Transverse colon (tissue), 4 donors: ENCODE data around the gene PDE4D. TPM values are rescaled to one million over a fixed set of nuclear protein-coding genes. Genes with fewer than 3 reads are reported as not detected.

Experiments used
- DNase-seq: peaks from one replicate; pipeline ENCODE4 v3.0.0-alpha.2; 2019
- H3K27ac ChIP-seq, 4 donors: fragments of 200-600 bp; sonication (generic); 2 replicates each; pipeline ENCODE4 v1.5.1; 2016 to 2018; ENCODE audit warnings: inconsistent platforms in 4 of 4
- H3K27me3 ChIP-seq: fragments of 200-600 bp; sonication (generic); 2 replicates; pipeline ENCODE4 v1.5.1; 2017; ENCODE audit warnings: inconsistent platforms
- H3K36me3 ChIP-seq, 4 donors: fragments of 200-600 bp; sonication (generic); 2 replicates each; pipeline ENCODE4 v1.5.1; 2017 to 2019; ENCODE audit warnings: inconsistent platforms in 4 of 4
- H3K4me1 ChIP-seq, 4 donors: fragments of 200-600 bp; sonication (generic); 2 replicates each; pipeline ENCODE4 v1.5.1; 2017 to 2020; ENCODE audit warnings: inconsistent platforms in 4 of 4
- H3K4me3 ChIP-seq, 4 donors: fragments of 200-600 bp; sonication (generic); 1 replicate in 1 of 4; 2 replicates in 3 of 4; pipeline versions ENCODE4 v1.5.1 to v1.6.1; 2017 to 2019; ENCODE audit warnings: inconsistent platforms in 4 of 4
- H3K9me3 ChIP-seq, 2 donors: fragments of 200-600 bp; sonication (generic); 2 replicates each; pipeline ENCODE4 v1.5.1; 2017 to 2019; ENCODE audit warnings: inconsistent platforms in 2 of 2
- EP300 ChIP-seq: sonication (generic); formaldehyde crosslinking; IDR thresholded peaks from one replicate; pipeline ENCODE4 v1.6.1; 2017; ENCODE audit warnings: antibody characterized with exemption, low read depth
- POLR2A ChIP-seq: fragments of 450-650 bp; IDR thresholded peaks from one replicate; pipeline ENCODE4 v1.6.1; 2016; ENCODE audit warnings: antibody characterized with exemption, mild to moderate bottlenecking, moderate library complexity
- POLR2AphosphoS5 ChIP-seq, 3 donors: sonication (generic); formaldehyde crosslinking; IDR thresholded peaks; one replicate each; pipeline ENCODE4 v1.6.1; 2016; ENCODE audit warnings: antibody characterized with exemption in 3 of 3
- WGBS, 2 donors: methylation state at CpG; one replicate each; pipeline ENCODE4 v1.1.5; 2018; ENCODE audit warnings: low coverage in 1 of 2; 5-methylcytosine and 5-hydroxymethylcytosine counted together
- in situ Hi-C, 4 donors: fragments of 200-750 bp; cut with MboI; loops; one replicate each; pipeline versions ENCODE4 v1.15.0 to v1.15.1; 2017; ENCODE audit warnings: low sequenced_read_pairs in 3 of 4, low pct_ligation_motif_present in 1 of 4, low pct_unique_long_range_greater_than_20kb in 1 of 4
- intact Hi-C: fragments of 100-400 bp; cut with DNase I; formaldehyde crosslinking; loops from one replicate; pipeline ENCODE4 v1.15.1; 2023; ENCODE audit warnings: low total_unique reads
- total RNA-seq, 4 donors: library from RNA; depleted of rRNA; stranded (reverse); fragments of >200 nt; gene quantifications; one replicate each; pipeline ENCODE4 v1.1.0, GENCODE V29; 2016
- TF ChIP-seq, protein P1 (sequence below), 5 experiments: fragments of 200-600 bp in 3 of 5; fragments of 450-650 bp in 2 of 5; sonication (generic) in 3 of 5; IDR thresholded peaks; 1 replicate in 2 of 5; 2 replicates in 3 of 5; pipeline ENCODE4 v1.5.1; 2016 to 2017; ENCODE audit warnings: antibody characterized with exemption in 5 of 5, inconsistent platforms in 3 of 5, mild to moderate bottlenecking in 2 of 5, moderate library complexity in 1 of 5

PDE4D gene
- total RNA-seq, 4 donors from 2014 or later, result 47.0 to 302 (median 73.6) TPM

GRCh38 chr5:58988938-58989337 is 904.6 kb downstream of the PDE4D start:
- no peak overlapping the region for H3K4me3 ChIP-seq
- WGBS, 2 donors, result 92 to 100% methylated on average over 2 of the region's 2 CpGs

DNA sequence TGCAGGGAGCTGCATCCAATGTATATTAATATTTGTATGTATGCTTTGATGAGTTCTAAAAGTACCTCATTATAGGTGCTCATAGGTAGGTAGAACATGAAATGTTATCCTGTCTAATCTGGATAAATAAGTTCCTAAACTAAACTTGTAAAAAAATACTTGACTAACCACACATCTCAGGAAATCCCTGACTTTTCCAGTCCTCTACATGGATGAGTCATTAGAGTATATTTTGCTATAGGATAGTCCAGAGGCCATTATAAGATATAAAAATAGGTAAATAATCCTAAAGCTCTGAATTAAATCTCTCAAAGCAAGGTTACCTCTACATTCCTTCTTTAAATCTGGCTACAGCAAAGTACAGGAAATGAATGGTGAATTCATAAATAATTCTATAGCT is 906.3 kb downstream of the PDE4D start:
- Histone ChIP-seq H3K4me3 (no peak overlapping the region), H3K27me3 (no peaks in the 10 kb centered on the region), H3K36me3 (peaks cover 0 to 15% (median 2%) of the 10 kb centered on the region in 4 donors), H3K4me1 (no peaks in the 10 kb centered on the region), H3K27ac (no peak overlapping the region), H3K9me3 (no peaks in the 10 kb centered on the region)
- TF ChIP-seq EP300, result no peak
- no peak for DNase-seq
- in situ Hi-C loops, result no loop called here
- intact Hi-C loops, result no loop called here

More at GRCh38 chr5:58988938-58989337, 904.6 kb downstream of the PDE4D start:
- Histone ChIP-seq H3K36me3 (peaks cover 0 to 15% (median 2%) of the 10 kb centered on the region in 4 donors), H3K27me3 (no peaks in the 10 kb centered on the region), H3K27ac (no peak overlapping the region), H3K4me1 (no peaks in the 10 kb centered on the region), H3K9me3 (no peaks in the 10 kb centered on the region)
- TF ChIP-seq EP300 (no peak), POLR2A (no peak), POLR2AphosphoS5 (IDR thresholded peaks at IDR 0.05) (no peak)
- TF ChIP-seq, protein P1, sequence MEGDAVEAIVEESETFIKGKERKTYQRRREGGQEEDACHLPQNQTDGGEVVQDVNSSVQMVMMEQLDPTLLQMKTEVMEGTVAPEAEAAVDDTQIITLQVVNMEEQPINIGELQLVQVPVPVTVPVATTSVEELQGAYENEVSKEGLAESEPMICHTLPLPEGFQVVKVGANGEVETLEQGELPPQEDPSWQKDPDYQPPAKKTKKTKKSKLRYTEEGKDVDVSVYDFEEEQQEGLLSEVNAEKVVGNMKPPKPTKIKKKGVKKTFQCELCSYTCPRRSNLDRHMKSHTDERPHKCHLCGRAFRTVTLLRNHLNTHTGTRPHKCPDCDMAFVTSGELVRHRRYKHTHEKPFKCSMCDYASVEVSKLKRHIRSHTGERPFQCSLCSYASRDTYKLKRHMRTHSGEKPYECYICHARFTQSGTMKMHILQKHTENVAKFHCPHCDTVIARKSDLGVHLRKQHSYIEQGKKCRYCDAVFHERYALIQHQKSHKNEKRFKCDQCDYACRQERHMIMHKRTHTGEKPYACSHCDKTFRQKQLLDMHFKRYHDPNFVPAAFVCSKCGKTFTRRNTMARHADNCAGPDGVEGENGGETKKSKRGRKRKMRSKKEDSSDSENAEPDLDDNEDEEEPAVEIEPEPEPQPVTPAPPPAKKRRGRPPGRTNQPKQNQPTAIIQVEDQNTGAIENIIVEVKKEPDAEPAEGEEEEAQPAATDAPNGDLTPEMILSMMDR (IDR thresholded peaks at IDR 0.05), result no peak
- no peak for DNase-seq
- in situ Hi-C loops (no loop called here), intact Hi-C loops (no loop called here)

DNA sequence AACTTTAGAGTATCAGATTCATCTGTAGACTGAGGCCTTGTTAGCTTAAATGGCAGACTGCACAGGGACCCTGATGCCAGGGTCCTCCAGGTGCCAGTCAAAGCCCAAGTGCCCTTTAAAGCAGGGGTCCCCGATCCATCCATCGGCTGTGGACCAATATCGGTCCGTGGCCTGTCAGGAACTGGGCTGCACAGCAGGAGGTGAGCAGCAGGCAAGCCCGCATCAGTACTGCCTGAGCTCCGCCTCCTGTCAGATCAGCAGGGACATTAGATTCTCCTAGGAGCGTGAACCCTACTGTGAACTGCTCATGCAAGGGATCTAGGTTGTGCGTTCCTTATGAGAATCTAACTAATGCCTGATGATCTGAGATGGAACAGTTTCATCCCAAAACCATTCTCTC is 907.2 kb downstream of the PDE4D start:
- no peak overlapping the region for H3K27ac ChIP-seq
- in situ Hi-C loops, result no loop called here
- H3K36me3 ChIP-seq, result peaks cover 0 to 15% (median 2%) of the 10 kb centered on the region in 4 donors
- intact Hi-C loops, result no loop called here
- no peak for DNase-seq
- WGBS, 2 donors, result 75% methylated on average over 8 of the region's 8 CpGs; no CpG with 5 or more reads in 1 of the 2 donors
- no peaks in the 10 kb centered on the region for H3K9me3 ChIP-seq
- TF ChIP-seq POLR2A (no peak), EP300 (no peak), POLR2AphosphoS5 (IDR thresholded peaks at IDR 0.05) (no peak)
- TF ChIP-seq, protein P1 (IDR thresholded peaks at IDR 0.05), result no peak
- no peaks in the 10 kb centered on the region for H3K27me3 ChIP-seq
- no peaks in the 10 kb centered on the region for H3K4me1 ChIP-seq
- H3K4me3 ChIP-seq, result no peak overlapping the region

GRCh38 chr5:58985759-58986158 is 907.8 kb downstream of the PDE4D start:
- H3K4me3 ChIP-seq, result no peak overlapping the region
- H3K27ac ChIP-seq, result no peak overlapping the region
- WGBS, 2 donors, result 78 to 83% methylated on average over 4 of the region's 4 CpGs
- in situ Hi-C loops (no loop called here), intact Hi-C loops (no loop called here)
- no peaks in the 10 kb centered on the region for H3K9me3 ChIP-seq
- TF ChIP-seq POLR2A (no peak), EP300 (no peak), POLR2AphosphoS5 (IDR thresholded peaks at IDR 0.05) (no peak)
- TF ChIP-seq, protein P1 (IDR thresholded peaks at IDR 0.05), result no peak
- no peak for DNase-seq
- no peaks in the 10 kb centered on the region for H3K27me3 ChIP-seq
- H3K4me1 ChIP-seq, result no peaks in the 10 kb centered on the region
- H3K36me3 ChIP-seq, result peaks cover 0 to 15% (median 2%) of the 10 kb centered on the region in 4 donors

GRCh38 chr5:58985311-58985710 is 908.2 kb downstream of the PDE4D start:
- no peak for DNase-seq
- Histone ChIP-seq H3K4me3 (no peak overlapping the region), H3K27me3 (no peaks in the 10 kb centered on the region), H3K9me3 (no peaks in the 10 kb centered on the region), H3K27ac (no peak overlapping the region), H3K36me3 (peaks cover 0 to 15% (median 2%) of the 10 kb centered on the region in 4 donors), H3K4me1 (no peaks in the 10 kb centered on the region)
- in situ Hi-C loops, result no loop called here
- intact Hi-C loops, result no loop called here
- 80 to 86% methylated on average over 4 of the region's 4 CpGs for WGBS, 2 donors
- TF ChIP-seq POLR2AphosphoS5 (IDR thresholded peaks at IDR 0.05) (no peak), EP300 (no peak), POLR2A (no peak)
- TF ChIP-seq, protein P1 (IDR thresholded peaks at IDR 0.05), result no peak
